GM20431 (cell line): ENCODE data around the gene RAB31.

ENCODE experiments used
- in situ Hi-C: fragments of 300-500 bp; cut with MseI, MboI; formaldehyde crosslinking; loops from one replicate; pipeline ENCODE4 v1.15.0; 2020; ENCODE audit warnings: low sequenced_read_pairs; ENCODE audit not compliant: unreplicated experiment

RAB31 gene

DNA sequence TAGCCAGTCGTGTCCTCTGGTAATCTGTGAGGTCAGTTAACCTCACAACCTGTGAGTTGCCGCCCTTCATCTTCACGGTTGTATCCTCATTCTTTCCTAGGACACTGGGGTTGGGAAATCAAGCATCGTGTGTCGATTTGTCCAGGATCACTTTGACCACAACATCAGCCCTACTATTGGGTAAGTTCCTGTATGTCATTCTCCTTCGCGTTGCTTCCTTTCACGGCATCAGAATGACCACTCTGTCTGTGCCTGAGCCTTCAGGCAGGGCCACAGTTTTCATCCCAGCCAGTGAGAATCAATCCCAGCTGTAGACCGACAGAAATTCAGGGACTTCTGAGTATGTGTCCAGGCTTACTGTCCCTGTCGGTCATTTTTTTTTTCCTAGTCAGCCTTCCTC is 67.1 kb downstream of the RAB31 start:
- in situ Hi-C loops = no loop called here

DNA sequence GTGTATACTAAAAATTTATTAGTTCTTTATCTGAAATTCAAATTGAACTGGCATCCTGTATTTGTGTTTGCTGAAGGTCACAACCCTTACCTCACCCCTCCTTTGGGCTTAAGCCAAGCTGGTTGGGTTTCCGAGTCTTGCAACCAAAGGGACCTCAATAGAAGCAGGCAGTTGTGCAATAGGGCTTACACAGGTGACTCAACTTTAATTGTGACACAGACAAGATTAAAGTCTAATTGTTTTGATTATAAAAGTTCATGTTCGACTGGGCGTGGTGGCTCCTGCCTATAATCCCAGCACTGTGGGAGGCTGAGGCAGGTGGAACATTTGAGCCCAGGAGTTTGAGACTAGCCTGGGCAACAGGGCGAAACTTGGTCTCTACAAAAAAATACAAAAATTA is 71.5 kb downstream of the RAB31 start:
- in situ Hi-C loops = no loop called here

DNA sequence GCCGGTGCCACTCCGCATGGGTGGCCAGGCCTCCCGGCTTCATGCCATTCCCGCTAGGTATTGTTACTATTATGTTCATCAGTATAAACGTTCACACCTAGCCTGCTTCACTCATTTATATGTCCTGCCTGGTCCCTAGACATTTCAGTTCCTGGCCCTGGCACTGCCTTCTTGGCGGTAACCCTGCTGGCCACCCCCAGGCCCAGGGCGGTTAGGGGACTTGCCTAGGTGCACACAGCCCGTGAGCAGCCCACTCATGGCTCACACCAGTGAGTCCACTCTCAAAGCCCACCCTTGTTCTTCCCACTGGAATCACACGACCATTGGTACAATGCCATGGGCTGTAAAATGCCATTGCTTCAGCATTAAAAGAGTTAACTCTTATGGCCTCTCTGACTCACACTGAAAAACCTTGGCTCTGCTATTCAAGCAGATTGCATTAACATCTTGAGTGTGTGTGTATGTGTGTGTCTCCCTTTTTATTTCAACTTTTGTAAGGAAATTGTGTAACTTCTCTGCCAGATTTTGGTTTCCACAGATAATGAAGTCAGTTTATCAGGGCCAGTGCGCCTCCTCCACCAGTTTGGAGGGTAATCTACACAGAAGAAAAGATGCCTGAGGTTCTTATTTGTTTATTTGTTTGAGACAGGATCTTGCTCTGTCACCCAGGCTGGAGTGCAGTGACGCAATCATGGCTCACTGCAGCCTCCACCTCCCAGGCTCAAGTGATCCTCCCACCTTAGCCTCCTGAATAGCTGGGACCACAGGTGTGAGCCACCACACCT is 74.2 kb downstream of the RAB31 start:
- in situ Hi-C loops = no loop called here

DNA sequence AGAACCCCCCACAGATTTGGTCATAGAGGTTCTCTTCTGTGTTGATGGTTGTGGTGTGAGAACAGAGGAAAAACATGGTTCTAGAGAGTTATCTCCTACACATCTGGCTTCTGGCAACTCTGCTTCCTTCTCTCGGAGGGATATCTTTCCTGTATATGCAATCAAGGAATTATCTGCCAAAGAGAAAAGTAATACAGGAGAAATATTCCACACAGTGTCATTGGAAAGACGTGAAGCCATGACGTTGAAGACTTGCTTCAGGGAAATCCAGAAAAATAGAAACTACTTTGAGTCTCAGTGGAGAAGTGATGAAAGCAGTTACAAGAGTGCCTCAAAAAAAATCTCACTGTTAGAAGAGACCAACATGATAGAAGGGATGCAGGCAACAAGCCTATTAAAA is 78.5 kb downstream of the RAB31 start:
- in situ Hi-C loops = no loop called here

DNA sequence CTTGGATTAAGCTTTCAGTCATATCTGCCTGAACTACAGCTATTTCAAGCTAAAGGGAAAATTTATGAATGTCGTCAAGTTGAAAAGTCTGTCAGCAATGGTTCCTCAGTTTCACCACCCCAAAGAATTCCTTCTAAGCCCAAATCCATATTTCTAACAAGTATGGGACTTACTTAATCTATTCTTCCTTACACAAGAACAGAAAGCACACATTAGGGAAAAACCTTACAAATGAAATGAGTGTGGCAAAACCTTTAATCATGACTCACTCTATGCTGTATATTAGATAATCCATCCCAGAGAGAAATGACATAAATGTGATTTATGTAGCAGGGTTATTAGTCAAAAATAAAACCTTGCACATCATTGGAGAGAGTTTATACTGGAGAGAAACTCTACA is 78.9 kb downstream of the RAB31 start:
- in situ Hi-C loops = no loop called here

DNA sequence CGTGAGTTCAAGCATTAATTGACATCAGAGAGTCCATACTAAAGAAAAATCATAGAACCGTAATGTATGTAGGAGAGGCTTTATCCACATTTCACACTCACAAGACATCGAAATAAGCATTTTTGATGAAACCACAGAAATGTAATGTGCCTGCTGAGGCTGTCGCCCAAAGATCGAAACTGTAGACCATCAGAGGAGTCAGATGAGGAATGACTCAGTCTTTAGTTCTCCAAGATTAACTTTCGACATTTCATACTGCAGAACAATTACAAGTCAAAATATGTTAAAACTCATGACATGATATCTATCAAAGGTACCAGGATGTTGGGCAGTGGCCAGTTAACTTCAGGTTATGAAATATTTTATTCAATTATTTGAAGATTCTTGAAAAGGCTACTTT is 79.6 kb downstream of the RAB31 start:
- in situ Hi-C loops = no loop called here

DNA sequence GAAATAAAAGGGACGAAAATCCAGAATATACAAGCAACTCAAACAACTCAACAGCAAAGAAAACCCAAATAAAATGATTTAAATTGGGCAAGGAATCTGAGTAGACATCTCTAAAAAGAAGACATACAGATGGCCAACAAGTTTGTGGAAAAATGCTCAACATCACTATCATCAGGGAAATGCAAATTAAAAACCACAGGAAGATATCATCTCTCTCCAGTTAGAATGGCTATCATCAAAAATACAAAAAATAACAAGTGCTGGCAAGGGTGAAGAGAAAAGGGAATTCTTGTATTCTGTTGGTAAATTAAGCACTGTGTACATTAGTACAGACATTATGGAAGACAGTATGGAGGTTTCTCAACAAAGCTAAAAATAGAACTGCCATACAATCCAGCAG is 80.0 kb downstream of the RAB31 start:
- in situ Hi-C loops = no loop called here

DNA sequence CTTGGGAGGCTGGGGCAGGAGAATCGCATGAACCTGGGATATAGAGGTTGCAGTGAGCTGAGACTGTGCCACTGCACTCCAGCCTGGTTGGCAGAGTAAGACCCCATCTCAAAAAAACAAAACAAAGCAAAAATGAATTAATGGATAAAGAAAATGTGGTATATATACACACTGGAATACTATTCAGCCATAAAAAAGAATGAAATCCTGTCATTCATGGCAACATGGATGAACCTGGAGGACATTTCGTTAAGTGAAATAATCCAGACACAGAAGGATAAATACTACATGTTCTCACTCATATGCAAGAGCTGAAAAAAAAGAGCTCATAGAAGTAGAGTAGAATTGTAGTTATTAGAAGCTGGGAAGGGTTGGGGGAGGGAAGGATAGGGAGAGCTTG is 80.8 kb downstream of the RAB31 start:
- in situ Hi-C loops = no loop called here

DNA sequence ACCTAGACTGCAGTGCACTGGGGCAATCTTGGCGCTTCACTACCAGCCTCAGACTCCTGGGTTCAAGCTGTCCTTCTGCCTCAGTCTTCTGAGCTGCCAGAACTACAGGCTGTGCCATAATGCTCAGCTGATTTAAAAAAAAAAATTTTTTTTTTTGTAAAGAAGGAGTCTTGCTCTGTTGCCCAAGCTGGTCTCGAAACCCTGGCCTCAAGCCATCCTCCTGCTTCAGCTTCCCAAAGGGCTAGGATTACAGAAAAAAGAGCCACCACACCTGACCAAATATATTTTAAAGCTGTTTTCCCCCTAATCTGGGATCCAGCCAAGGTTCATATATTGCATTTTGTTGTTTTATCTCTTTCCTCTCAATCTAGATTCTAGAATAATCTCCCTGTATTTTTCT is 82.2 kb downstream of the RAB31 start:
- in situ Hi-C loops = no loop called here

DNA sequence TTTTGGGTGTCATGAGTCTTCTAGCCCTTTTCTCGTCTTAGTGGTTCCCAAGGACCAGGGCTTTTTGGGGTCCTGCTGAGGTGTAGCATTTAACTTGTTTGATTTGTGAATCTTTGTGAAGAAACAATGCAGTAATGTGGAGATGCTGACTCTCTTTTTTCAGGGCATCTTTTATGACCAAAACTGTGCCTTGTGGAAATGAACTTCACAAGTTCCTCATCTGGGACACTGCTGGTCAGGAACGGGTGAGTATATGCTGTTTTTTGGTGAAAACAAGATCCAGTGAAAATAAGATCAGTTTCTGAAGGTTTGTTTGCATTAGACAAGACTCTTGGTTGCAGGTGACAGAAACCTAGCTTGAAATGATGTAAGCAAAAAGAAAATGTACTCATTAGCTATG is 83.9 kb downstream of the RAB31 start:
- in situ Hi-C loops = no loop called here

DNA sequence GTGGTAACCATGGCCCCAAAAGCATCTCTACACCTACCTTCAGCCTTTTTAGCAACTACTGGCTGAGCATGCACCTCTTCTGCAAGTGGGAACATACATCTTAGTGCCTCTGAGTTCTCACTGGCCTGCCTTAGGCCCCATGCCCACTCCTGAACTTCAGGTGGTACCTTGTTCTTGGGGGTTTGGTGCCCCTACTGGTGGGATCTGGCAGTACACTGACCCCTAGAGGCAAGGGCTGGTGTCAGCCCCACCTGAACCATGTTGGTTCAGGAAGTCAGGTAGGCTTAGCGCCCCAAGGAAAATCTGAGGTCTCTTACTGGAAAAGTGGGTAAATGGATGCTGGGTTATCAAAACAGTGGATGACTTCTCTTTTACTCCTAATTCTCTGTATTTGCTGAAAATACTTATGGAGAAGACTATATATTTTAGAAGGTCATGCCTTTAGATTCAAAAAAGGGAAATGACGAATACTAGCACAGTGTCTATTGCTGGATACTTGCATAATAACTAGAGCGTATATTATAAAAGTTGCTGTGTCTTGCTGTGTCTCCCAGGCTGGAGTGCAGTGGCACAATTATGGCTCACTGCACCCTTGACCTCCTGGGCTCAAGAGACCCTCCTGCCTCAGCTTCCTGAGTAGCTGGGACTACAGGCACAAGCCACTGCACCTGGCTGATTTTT is 84.6 kb downstream of the RAB31 start:
- in situ Hi-C loops = no loop called here

DNA sequence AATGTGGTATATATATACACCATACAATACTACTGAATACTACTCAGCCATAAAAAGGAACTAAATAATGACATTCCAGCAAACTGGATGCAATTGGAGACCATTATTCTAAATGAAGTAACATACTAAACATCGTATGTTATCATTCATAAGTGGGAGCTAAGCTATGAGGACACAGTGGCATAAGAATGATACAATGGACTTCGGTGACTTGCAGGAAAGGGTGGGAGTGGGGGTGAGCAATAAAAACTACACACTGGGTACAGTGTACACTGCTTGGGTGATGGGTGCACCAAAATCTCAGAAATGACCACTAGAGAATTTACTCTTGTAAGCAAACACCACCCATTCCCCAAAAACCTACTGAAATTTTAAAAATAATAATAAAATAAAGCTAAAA is 87.9 kb downstream of the RAB31 start:
- in situ Hi-C loops = no loop called here

DNA sequence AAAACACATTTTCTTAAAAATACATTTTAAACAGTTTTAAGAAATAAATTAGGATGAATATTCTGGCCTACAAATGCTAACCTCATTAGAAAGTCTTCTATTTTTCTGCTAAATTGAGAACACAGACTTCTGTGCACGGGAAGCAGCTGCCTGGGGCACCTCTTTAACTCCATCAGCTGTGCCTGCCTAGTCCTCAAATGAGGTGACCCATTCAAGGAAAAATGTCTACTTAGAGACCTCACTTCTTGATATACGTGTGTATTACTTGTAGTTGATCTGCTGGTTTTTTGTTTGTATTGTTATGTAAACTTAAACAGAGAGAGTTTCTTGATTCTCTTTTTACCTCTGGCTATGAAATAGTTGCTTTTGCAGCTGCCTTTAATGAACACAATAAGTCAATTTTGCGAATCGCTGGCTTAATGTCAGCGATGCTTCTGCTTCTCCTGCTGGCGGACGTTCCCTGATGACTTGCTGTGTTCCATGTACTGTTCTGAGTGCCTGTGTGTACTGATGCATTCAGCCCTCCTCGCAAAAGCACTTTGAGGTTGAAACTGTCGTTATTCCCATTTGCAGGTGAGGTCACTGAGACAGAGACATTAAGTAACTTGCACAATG is 88.9 kb downstream of the RAB31 start:
- in situ Hi-C loops = no loop called here

DNA sequence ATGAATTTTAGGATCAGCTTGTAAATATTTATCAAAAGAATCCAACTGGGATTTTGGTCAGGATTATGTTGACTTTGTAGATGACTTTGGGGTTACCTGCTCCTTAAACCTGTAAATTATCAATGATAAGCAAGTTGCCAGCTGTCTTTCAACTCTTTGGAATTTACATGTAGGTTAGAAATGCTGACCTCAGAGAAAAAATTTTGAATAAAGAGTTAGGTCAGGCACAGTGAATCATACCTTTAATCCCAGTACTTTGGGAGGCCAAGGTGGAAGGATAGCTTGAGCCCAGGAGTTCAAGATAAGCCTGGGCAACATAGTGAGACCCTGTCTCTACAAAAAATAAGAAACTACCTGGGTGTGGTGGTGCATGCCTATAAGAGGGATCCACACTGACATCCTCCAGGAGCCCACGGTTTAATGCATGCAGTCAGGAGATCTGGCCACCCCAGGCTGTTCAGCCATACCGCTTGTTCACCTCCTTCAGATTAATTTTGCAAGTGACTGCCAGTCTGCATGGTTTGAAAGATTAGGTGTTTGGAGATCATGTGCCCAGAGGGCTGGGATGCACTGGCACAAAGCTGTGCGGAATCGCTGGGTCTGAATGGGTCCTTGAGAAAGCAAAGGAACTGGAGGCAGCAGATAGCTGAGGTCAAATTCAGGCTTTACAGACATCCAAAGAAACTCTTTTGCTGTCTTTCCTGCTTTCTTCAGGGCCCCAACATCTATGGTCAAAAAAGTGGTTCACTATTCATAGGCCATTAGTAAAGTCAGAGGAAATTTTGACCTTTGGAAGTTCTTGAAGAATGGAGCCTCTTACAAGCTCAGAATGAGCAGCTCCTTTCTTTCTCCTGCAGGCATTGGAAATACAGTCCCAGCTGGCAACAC is 94.3 kb downstream of the RAB31 start:
- in situ Hi-C loops = no loop called here

DNA sequence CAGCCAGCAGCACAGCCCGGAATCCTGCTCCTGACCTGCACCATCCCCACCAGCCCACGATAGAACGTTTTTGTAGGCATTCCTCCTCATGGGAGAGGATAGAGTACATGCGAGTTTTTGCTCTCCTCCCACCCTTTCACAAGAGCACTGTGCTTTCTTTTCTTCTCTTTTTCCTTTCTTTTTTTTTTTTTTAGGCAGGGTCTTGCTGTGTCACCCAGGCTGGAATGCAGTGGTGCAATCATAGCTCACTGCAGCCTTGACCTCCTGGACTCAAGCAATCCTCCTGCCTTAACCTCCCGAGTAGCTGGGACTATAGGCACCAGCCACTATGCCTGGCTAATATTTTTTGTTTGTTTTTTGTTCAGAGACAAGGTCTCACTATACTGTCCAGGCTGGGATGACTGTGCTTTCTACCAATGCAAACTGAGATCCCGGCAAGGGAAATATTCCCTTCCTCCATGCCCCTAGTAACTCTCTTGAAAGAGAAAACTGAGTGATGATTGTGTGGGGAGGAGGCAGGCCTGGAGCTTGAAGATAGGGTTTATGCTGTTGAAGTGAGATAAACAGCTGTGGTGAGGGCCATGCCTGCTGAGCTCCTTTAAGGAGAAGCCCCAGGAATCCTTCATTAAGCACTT is 95.1 kb downstream of the RAB31 start:
- in situ Hi-C loops = no loop called here

DNA sequence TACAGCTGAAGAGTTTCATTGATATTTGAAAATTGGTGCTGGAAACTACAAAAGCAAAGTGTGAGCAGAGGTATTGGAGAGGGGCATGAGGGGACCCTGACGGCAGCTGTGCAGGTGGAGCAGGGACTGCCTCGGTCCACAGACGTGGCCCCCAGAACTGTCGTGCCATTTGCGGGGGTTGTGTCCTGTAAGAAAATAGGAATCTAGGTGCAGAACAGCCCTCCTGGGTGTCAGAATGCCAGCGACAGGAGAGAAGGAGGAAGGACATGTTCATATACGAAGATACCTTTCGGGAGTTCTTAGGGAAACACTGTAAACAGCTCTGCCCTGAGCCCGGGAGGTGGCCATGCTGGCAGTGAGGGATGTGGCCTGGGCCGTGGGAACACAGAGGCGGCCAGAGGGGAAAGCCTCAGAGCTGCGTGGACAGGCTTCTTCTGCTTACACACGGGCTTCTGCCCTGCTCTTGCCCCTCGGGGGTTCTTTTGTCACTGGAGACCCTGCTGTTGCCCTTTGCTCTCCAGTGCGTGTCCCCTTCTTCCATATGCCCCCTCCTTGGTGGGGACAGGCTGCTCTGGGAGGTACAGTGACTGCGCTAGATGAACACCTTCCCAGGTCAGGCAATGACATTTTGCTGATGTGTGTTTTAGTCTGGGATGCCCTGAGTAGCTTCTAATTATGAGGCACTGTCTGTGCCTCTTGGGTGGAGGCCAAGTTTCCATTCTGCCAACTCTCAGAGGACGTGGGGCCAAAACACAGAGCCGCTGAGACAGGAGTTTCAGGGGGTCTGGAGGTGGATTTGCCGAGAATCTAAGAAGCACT is 95.8 kb downstream of the RAB31 start:
- in situ Hi-C loops = no loop called here

DNA sequence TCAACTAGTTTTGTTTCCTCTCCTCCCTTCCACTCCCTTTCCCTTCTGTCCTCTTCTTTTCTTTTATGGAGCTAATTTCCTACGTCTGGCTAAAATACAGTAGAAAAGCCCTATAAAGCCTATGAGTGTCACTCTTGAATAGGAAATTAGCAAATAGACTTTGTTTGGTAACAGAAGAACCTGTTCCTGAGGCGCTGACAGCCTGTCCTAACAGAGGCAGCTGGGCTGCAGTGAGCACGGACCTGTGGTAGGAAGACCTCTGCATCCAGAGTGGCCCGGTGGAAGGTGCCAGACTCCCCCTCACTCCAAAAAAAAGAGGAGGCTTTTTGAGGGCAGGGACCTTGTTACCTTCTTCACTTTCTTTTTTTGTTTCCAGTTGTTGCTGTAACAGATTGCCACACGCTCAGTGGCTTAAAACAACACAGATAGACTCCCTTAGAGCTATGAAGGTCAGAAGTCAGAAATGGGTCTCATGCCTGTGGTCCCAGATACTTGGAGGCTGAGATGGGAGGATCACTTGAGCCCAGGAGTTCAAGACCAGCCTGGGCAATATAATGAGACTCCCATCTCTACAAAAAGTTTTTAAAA is 96.5 kb downstream of the RAB31 start:
- in situ Hi-C loops = no loop called here

DNA sequence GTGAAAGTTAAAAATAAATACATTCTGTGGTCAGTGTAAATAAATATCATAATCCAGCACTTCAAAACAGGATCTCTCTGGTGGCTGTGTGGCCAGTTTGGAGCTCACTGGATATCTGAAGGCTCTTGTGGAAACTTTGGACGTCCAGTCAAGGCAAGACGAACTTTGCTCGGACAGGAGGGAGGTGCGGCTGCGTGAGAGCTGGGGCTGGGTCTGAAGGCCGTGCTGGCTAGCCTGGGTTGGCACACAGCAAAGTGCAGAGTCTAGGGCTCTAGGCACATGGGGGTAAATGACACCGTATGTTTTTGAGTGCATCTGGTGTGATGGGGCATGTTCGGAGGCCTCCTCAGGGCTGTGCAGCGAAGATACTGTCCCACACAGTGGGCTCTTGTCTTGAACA is 98.8 kb downstream of the RAB31 start:
- in situ Hi-C loops = no loop called here
